Epidermal melanocyte (primary cell): Measurements from ENCODE around the gene SLC37A4.
"Not testable (repeated sequence)": the region's sequence is repeated elsewhere in the genome, so short reads cannot be mapped to it uniquely, and the experiment has no call there.

ENCODE experiments used
- DNase-seq: peaks from one replicate; pipeline ENCODE4 v3.0.0; 2011; ENCODE audit warnings: low spot score; ENCODE audit not compliant: insufficient read length

The SLC37A4 gene

DNA sequence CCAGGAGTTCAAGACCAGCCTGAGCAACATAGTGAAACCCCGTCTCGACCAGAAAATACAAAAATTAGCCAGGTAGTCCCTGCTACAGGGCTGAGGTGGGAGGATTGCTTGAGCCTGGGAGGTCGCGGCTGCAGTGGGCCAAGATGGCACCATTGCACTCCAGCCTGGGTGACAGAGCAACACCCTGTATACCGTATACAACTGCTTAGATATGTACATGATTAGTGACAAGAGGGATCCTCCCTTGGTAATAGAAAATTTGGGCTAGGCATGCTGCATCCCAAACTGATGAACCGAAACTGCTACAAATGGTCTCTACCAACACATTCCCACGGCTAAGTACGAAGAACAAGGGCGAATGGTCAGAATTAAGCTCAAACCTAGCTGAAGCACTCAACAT is 12.2 kb upstream of the SLC37A4 start:
- no peak for DNase-seq

DNA sequence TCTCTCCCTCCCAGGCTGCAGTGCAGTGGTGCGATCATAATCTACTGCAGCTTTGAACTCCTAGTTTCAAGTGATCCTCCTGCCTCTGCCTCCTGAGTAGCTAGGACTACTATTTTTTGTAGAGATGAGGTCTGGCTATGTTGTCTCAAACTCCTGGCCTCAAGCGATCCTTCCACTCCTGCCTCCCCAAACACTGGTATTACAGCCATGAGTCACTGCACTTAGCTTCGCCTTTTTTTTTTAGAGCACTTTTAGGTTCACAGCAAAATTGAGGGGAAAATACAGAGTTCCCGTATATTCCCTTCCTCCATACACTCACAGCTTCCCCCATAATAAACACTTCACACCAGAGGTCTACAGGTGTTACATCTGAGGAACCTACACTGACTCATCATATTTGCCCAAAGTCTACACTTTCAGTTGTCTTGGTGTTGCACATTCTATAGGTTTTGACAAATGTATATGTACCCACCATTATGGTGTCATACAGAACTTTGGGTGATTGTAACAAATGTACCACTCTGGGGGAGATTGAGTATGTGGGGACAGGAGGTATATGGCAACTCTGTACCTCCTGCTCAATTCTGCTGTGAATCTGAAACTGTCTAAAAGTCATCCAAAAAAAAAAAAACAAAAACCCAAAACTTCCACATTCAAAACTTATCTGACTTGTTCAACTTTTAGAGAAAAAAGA is 11.3 kb upstream of the SLC37A4 start:
- no peak for DNase-seq

DNA sequence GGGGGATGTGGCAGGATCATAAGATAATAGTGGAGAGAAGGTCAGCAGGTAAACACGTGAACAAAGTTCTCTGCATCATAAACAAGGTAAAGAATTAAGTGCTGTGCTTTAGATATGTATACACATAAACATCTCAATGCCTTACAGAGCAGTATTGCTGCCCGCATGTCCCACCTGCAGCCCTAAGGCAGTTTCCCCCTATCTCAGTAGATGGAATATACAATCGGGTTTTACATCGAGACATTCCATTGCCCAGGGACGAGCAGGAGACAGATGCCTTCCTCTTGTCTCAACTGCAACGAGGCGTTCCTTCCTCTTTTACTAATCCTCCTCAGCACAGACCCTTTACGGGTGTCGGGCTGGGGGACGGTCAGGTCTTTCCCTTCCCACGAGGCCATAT is 8.8 kb upstream of the SLC37A4 start:
- DNase-seq: not testable (repeated sequence)

DNA sequence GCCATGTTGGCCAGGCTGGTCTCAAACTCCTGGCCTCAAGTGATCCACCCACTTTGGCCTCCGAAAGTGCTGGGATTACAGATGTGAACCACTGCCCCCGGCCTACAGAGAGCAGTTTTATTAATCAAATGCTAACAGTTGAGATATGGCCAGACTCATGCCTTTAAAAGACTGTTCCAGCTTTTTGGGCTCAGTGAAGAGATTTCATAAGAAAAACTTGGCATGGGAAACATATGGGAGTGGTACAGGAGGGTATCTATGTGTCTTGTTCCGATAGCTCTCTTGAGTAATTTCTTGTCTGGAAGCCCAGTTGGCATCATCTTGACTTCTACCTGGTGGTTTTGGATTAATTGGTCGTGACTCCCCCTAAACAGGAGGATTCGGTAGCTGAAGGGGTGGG is 8.2 kb upstream of the SLC37A4 start:
- DNase-seq: no peak

- no peak for DNase-seq
These were observed 4.1 kb upstream of the SLC37A4 start for GRCh38 chr11:119034813-119035212.

DNA sequence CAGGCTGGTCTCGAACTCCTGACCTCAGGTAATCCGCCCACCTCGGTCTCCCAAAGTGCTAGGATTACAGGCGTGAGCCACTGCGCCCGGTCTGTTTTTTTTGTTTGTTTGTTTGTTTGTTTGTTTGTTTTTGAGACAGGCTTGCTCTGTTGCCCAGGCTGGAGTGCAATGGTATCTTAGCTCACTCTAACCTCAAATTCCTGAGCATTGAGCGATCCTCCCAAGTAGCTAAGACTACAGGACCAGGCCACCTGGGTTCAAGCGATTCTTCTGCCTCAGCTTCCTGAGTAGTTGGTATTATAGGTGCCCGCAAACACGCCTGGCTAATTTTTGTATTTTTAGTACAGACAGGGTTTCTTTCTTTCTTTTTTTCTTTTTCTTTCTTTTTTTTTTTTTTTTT is 2.7 kb upstream of the SLC37A4 start:
- not testable (repeated sequence) for DNase-seq

DNA sequence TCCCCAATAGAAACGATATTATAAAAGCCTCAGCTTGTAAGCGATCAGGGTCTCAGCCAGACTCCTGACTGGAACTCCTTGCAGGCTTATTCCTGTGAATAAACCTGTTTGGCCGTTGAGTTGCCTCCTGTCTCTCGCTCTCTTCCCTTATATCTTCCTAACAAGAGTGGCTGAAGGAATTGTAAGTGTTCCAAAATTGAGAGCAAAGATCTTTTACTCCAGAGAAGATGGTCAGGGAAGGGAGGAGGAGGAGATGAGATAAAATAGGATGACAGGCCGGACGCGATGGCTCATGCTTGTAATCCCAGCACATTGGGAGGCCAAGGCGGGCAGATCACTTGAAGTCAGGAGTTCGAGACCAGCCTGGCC is 1.2 kb upstream of the SLC37A4 start:
- no peak for DNase-seq

GRCh38 chr11:119030029-119030328 is 698 bp downstream of the SLC37A4 start:
- DNase-seq: no peak

- no peak for DNase-seq
These were observed 1.2 kb downstream of the SLC37A4 start for GRCh38 chr11:119029340-119030028.

DNA sequence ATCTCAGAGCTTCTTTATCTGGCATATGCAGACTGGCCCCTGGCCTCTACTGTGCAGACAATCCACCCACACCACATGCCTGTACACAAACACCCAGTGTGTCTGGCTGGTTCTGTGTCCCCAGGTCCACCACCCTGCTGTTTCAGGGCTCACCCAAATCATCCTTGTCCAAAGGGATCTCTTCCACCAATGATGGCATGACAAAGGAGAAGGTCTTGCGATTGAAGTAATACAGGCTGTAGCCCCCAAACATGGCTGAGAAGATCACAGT is 1.7 kb downstream of the SLC37A4 start:
- no peak for DNase-seq

DNA sequence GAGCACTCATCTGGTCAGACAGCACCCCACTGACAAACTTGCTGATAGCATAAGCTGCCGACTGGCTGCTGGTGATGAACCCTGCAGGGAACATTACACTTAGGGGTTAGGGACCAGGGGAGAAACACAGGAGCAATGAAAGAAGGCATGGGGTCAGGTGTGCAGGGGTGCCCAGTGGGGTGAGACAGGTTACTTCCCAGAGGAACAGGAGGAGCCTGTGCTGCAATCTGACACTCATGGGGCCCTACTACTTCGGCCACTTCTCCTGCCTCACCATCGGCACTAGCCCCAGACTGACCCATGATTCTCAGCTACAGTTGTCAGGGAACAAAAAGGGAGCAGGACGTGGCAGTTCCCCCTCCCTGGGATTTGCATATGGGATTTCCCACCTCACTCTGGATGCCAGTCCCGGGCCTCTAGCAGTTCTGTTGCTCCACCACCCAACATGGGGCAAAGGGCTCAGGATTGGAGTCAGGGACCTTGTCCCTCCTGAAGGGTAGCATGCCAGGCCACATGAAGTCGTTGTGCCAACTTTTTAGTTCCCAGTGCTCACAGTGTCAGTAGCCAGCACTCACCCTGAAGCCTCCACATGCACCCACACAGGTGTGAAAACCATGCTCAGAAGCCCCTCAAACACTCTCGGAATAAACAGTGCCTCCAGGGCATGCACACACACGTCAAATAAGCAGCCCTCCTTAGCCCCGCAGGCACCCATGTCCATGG is 2.2 kb downstream of the SLC37A4 start:
- DNase-seq: no peak

DNA sequence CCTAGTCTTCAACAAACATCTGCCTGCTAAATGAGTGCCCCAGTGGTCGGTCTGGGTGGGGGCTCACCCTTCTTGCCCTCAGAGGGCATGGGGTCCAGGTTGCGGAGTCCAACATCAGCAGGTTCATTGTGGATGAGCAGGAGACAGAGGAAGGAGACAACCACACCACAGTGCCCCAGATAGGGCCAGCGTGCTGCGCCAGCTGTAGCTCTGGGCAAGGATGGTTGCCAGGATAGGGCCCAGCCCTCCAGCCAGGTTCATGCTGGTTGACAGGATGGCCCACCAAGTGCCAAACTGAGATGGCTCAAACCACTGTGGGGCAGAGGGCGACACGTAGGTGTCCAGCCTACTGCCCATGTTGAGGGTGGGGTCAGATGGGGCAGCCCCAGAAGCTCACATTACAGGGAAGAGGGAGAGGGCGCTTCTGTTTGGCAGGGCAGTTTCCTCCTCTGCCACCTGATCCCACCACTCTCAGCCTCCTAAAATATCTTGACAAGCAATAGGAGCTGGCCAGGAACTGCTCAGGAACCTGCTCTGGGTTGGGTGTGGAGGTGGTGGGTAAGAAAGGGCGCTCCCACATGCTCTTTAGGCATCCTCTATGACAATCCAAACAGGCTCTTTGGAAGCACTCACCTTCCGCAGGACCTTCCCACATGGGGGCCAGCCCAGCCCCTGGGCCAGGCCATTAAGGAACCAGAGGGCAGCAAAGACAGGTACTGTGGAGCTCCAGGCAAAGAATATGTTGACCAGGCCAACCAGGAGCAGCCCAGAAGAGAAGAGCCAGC is 2.9 kb downstream of the SLC37A4 start:
- DNase-seq: no peak

DNA sequence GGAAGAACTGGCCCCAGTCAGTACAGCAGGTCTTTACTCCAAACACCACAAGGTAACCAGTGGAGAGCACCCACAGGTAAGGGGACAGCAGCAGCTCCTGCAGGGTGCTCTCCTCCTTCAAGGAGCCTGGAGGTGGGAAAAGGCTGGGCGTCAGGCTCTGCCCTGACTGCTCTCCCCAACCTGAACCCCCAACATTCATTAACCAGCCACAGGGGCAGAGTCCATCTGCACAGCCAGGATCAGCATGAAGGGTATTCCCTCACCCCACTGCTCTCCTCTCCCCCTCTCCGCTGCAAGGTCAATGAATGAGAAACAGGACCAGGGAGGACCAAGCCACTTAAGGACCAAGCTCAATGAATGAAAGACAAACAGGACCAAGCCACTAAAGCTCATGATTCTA is 3.7 kb downstream of the SLC37A4 start:
- no peak for DNase-seq

- DNase-seq: no peak
These were observed 4.5 kb downstream of the SLC37A4 start for GRCh38 chr11:119025978-119026766.

- no peak for DNase-seq
These were observed 5.1 kb downstream of the SLC37A4 start for GRCh38 chr11:119025541-119025940.

DNA sequence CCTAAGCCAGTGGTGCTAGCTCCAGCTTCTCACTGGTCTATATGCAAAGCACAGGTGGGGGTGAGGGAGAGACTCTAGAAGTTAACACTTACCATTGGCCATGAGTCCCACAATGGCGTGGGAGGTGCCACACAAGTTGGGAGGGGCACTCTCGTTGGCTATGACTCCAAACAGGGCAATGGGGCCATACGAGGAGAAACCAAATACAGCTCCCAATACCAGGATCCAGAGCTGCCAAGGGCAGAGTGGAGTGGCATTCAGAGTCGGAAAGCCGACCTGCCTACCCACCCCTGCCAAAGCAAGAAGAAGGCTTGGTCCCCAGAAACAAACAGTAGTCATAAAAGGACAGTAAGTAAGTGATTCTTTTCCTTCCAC is 5.6 kb downstream of the SLC37A4 start:
- DNase-seq: no peak

DNA sequence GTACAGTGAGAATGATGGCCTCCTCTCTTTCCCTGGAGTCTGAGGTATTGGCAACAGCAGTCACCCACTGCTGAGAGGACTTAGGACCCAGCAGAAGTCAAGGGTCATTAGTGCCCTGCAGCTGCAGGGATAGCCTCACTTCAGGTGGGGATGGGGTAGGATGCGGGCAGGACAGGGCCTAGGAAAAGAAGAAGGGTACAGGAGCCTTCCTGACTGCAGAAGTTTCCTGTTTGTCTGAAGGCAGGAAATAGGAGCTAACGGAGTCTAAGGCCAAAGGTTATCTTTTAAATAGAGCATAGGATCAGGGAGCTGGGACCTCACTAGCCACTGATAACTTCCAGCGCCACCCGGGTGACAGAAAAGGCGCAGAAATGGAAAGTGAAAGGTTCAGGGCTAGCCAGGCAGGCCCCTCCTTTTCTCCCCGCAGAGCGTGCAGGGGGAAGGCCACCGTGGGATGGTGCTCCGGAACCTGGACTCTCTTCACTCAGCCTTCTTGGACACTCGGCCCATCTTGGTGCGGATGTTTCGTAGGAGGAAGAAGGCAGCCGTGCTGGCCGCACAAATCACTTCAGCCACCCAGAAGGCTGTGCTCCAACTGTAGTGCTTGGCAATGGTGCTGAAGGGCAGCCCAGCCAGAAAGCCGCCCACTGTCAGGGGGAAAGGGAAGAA is 6.1 kb downstream of the SLC37A4 start:
- no peak for DNase-seq

DNA sequence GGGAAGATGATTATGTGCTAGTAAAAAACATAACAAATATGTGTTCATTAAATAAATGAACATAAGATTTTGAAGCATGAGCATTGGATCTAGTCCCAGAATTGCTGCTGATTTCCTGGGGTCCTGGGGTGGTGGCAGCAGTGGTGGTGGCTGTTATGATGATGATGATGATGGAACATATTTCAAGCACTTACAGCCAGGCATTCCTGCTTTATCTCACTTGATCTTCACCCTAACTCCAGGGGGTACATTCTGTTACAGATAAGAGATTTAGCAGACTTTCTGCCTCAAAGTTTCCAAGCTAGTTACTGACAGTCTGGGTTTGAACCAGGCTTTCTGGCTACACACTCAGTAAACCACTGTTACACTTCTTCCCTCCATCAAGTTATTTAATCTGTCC is 6.9 kb downstream of the SLC37A4 start:
- DNase-seq: no peak

DNA sequence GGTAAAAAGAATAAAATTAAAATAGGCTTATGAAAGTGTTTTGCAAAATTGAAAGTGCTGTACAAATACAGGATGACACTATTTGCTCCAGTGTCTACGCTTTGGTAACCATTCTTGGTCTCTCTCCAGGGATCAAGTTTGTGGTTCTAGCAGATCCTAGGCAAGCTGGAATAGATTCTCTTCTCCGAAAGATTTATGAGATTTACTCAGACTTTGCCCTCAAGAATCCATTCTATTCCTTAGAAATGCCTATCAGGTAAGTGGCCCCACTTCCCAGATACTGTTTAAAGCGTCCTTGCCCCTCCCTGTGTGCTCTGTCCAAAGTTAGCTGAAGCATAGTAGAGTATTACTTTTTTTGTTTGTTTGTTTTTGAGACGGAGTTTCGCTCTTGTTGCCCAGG is 9.0 kb downstream of the SLC37A4 start:
- no peak for DNase-seq

DNA sequence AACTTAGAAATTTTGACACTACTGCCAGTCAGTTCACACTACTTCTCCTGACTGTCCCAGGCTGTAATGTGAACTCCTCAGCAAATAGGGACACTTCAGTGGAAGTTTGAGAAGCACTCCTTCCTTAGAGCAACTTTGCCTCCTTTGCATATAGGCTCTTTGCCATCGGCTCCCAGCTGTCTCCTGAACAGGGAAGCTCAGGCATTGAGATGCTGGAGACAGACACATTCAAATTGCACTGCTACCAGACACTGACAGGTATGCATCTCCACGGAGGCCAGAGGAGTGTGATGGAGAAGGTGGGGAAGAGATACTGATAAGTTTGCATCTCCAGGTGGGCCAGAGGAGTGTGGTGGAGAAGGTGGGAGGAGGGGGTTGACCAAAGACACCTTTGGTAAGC is 10.7 kb downstream of the SLC37A4 start:
- no peak for DNase-seq
